ENCODE data around the gene PCK1. TPM values are rescaled to one million over a fixed set of nuclear protein-coding genes. Genes with fewer than 3 reads are reported as not detected.

The PCK1 gene
- total and polyA plus RNA-seq, 2 experiments from 2014 or later = not detected

DNA sequence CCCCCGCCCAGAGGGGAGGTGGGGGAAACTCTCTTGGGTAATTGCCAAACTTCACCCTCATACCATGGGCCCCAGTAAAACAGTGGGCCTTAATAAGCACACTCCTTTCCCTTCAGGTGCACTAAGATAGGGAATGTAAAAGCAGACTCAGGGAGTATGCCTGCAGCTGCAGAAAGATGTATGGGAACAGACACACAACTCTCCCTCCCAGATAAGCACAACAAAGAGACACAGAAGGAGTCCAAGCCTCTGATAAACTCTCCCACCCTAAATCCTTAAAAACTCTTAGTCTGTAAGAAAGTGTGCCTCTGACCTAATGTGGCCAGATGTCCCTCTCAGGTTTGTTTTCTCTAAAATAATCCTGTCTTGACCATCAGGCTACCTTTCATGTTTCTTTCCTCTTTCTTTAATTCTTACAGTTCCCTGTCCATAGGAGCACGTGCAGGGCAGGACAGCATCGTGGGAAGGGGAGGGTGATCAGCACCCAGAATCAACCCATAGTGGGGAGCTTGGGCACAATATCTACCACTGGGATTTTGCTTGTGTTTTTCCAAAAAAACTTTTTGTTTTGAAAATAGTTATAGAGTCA is 24.7 kb upstream of the PCK1 start (continued):
- TF ChIP-seq, protein P1, sequence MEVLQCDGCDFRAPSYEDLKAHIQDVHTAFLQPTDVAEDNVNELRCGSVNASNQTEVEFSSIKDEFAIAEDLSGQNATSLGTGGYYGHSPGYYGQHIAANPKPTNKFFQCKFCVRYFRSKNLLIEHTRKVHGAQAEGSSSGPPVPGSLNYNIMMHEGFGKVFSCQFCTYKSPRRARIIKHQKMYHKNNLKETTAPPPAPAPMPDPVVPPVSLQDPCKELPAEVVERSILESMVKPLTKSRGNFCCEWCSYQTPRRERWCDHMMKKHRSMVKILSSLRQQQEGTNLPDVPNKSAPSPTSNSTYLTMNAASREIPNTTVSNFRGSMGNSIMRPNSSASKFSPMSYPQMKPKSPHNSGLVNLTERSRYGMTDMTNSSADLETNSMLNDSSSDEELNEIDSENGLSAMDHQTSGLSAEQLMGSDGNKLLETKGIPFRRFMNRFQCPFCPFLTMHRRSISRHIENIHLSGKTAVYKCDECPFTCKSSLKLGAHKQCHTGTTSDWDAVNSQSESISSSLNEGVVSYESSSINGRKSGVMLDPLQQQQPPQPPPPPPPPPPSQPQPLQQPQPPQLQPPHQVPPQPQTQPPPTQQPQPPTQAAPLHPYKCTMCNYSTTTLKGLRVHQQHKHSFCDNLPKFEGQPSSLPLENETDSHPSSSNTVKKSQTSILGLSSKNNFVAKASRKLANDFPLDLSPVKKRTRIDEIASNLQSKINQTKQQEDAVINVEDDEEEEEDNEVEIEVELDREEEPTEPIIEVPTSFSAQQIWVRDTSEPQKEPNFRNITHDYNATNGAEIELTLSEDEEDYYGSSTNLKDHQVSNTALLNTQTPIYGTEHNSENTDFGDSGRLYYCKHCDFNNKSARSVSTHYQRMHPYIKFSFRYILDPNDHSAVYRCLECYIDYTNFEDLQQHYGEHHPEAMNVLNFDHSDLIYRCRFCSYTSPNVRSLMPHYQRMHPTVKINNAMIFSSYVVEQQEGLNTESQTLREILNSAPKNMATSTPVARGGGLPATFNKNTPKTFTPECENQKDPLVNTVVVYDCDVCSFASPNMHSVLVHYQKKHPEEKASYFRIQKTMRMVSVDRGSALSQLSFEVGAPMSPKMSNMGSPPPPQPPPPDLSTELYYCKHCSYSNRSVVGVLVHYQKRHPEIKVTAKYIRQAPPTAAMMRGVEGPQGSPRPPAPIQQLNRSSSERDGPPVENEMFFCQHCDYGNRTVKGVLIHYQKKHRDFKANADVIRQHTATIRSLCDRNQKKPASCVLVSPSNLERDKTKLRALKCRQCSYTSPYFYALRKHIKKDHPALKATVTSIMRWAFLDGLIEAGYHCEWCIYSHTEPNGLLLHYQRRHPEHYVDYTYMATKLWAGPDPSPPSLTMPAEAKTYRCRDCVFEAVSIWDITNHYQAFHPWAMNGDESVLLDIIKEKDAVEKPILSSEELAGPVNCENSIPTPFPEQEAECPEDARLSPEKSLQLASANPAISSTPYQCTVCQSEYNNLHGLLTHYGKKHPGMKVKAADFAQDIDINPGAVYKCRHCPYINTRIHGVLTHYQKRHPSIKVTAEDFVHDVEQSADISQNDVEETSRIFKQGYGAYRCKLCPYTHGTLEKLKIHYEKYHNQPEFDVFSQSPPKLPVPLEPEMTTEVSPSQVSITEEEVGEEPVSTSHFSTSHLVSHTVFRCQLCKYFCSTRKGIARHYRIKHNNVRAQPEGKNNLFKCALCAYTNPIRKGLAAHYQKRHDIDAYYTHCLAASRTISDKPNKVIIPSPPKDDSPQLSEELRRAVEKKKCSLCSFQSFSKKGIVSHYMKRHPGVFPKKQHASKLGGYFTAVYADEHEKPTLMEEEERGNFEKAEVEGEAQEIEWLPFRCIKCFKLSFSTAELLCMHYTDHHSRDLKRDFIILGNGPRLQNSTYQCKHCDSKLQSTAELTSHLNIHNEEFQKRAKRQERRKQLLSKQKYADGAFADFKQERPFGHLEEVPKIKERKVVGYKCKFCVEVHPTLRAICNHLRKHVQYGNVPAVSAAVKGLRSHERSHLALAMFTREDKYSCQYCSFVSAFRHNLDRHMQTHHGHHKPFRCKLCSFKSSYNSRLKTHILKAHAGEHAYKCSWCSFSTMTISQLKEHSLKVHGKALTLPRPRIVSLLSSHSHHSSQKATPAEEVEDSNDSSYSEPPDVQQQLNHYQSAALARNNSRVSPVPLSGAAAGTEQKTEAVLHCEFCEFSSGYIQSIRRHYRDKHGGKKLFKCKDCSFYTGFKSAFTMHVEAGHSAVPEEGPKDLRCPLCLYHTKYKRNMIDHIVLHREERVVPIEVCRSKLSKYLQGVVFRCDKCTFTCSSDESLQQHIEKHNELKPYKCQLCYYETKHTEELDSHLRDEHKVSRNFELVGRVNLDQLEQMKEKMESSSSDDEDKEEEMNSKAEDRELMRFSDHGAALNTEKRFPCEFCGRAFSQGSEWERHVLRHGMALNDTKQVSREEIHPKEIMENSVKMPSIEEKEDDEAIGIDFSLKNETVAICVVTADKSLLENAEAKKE (CRISPR knock-in tag; IDR thresholded peaks at IDR 0.05) = no peak
- TF ChIP-seq EZH2phosphoT487 (IDR thresholded peaks at IDR 0.05; ENCODE audit: unreplicated experiment) = no peak
- TF ChIP-seq EZH2 (IDR thresholded peaks at IDR 0.05; ENCODE audit: low read depth, unreplicated experiment) = no peak

DNA sequence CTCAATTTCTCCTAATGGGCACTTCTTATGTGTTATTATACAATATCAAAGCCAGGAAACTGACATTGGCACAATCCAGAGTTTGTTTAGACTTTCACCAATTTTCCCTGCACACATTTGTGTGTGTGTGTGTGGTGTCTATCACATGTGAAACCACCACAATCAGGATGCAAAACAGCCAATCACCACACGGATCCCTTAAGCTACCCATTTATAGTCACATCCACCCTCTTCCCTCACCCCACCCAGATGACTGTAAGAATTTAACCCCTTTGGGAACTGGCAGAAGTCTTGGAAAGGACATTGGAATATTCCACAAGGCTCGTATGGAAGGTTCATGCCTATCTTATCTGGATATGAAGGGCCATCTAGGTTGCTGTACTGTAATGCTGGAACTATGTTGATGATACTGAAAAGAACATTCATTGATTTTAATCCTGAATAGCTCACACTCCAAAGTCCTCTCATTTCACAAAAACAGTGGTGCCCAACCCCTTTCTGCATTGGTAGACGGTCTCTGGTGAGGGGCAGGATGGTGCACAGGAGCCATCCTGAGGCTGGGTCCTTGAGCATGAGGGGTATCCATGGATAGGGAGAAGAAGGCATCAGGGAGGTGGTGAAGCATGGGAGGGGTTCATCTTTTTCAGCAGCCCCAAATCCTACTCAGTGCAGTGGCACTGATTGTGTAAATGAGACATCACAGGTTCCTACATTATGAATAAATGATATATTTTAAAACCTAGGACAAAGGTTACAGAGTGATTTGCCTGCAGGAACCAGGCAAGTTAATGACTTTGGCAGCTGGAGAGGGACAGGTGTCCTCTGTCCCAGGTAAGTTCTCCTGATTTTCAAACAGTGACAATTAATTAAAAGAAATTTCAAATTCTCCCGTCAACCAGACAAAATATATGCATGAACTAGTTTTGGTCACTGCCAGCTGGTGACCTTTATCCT is 23.9 kb upstream of the PCK1 start:
- no peaks in the 10 kb centered on the region for H4K20me1 ChIP-seq (replicated peaks; ENCODE audit: insufficient read depth)

More for the DNA sequence above, 23.9 kb upstream of the PCK1 start:
- H3K4me2 ChIP-seq = no peak overlapping the region
- ATAC-seq (no peak), DNase-seq (ENCODE audit: low spot score) (no peak)
- H3F3A ChIP-seq (replicated peaks; ENCODE audit: low read depth) = no peaks in the 10 kb centered on the region
- H3K4me1 ChIP-seq (ENCODE audit: insufficient read depth) = no peaks in the 10 kb centered on the region
- peaks cover 5% of the 10 kb centered on the region; the same call in 1 of the 2 replicates for H3K9me2 ChIP-seq (ENCODE audit: insufficient read depth)
- no peaks in the 10 kb centered on the region for H3K36me3 ChIP-seq (ENCODE audit: insufficient read depth)
- no peaks in the 10 kb centered on the region for H3K27me3 ChIP-seq (ENCODE audit: insufficient read depth)
- H3K4me1 Mint-ChIP-seq = no peaks in the 10 kb centered on the region; the same call in 1 of the 3 replicates
- H3K9me3 Mint-ChIP-seq = peaks cover 52% of the 10 kb centered on the region
- H3K79me2 ChIP-seq (replicated peaks; ENCODE audit: insufficient read depth) = no peaks in the 10 kb centered on the region
- H3K4me3 Mint-ChIP-seq = no peak overlapping the region
- H3K27ac Mint-ChIP-seq = no peak overlapping the region
- no peak for TF ChIP-seq NANOG (IDR thresholded peaks at IDR 0.05; ENCODE audit: borderline replicate concordance)
- H3K4me3 ChIP-seq = no peak overlapping the region
- no peak overlapping the region for H2AFZ ChIP-seq
- peaks cover 7% of the 10 kb centered on the region for H3K27me3 Mint-ChIP-seq (ENCODE audit: insufficient read depth, low read depth, poor library complexity)
- H3K27ac ChIP-seq (ENCODE audit: low read depth) = no peak overlapping the region
- H3K36me3 Mint-ChIP-seq (ENCODE audit: low read depth) = peaks cover 21% of the 10 kb centered on the region; the same call in 2 of the 3 replicates
